HL-60 (cell line): ENCODE results near the gene ASB16.

Source experiments
- DNase-seq, 2 experiments: peaks; one replicate each; pipeline ENCODE4 v3.0.0-alpha.2; 2010 to 2020; ENCODE audit warnings: low read depth in 1 of 2, low spot score in 1 of 2
- H3K27ac ChIP-seq: fragments of 250-450 bp; sonication (Bioruptor Pico); replicated peaks from 2 replicates; pipeline ENCODE4 v1.5.1; 2020; ENCODE audit warnings: mild to moderate bottlenecking, moderate library complexity
- H3K27me3 ChIP-seq: fragments of 250-450 bp; sonication (Bioruptor Pico); 2 replicates; pipeline ENCODE4 v1.5.1; 2021; ENCODE audit warnings: mild to moderate bottlenecking, moderate library complexity; ENCODE audit not compliant: insufficient read depth, poor library complexity, severe bottlenecking
- H3K4me3 ChIP-seq: replicated peaks from 2 replicates; pipeline ENCODE4 v1.5.1; 2011; ENCODE audit warnings: mild to moderate bottlenecking, control low read depth, low read length; ENCODE audit not compliant: insufficient read depth
- GABPA ChIP-seq: IDR thresholded peaks from 2 replicates; pipeline ENCODE4 v1.6.1; 2012; ENCODE audit warnings: low read depth
- POLR2AphosphoS5 ChIP-seq: IDR thresholded peaks from 2 replicates; pipeline ENCODE4 v1.6.1; 2012; ENCODE audit warnings: low read depth
- SPI1 ChIP-seq: IDR thresholded peaks from 2 replicates; pipeline ENCODE4 v1.6.1; 2012; ENCODE audit warnings: low read depth, mild to moderate bottlenecking, borderline replicate concordance
- TF ChIP-seq, protein P1 (sequence below): IDR thresholded peaks from one replicate; pipeline ENCODE4 v1.5.1; 2011; ENCODE audit warnings: low read length, control low read depth, inconsistent platforms; ENCODE audit not compliant: insufficient read depth
- TF ChIP-seq, protein P2 (sequence below): IDR thresholded peaks from 2 replicates; pipeline ENCODE4 v1.6.1; 2012; ENCODE audit warnings: low read depth; ENCODE audit not compliant: insufficient replicate concordance

The ASB16 gene

DNA sequence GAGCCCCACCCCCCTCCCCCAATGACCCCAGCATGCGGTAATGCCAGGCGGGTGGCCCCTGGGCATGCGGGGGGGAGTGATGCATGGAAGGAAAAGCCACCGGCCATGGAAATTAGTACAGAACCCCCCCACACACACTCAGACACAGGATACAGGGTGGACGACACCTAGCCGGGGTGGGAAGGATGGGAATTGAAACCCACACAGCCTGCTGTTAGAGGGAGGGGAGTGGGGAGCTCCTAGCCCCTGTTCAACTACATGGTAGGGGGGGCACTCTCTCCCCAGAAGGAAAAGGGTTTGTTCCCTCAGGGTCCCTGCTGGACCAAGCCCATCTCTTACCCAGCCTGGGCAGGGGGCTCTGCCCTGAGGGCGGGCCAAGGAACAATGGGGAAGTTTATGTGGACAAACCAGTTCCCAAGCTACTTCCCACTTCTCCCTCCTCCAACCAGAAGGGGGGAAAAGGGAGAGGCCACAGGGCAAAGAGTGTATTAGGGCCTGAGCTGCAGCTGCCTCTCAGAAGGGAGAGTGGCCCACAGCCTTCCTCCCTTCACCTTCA, 21.5 kb downstream of the ASB16 start:
- H3K27ac ChIP-seq, result no peak overlapping the region
- no peak overlapping the region for H3K4me3 ChIP-seq

DNA sequence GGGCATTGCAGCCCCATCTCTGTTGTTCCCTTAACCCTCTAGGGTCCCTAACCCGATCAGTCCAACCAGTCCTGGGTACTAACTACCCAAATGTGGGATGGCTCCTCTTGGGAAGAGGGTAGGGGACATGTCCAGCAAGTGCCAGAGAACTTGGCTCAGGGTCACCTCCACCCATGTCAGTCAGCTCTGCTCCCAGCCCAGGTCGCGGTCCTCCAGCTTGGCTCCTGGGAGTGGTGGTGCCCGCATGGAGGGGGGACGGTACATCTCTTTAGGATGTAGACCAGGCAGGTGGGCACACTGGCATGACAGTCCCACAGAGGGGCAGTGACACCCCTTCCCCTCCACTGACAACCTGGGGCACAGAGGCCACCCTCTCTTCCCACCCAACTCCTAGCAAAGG, 22.2 kb downstream of the ASB16 start:
- TF ChIP-seq, protein P1, sequence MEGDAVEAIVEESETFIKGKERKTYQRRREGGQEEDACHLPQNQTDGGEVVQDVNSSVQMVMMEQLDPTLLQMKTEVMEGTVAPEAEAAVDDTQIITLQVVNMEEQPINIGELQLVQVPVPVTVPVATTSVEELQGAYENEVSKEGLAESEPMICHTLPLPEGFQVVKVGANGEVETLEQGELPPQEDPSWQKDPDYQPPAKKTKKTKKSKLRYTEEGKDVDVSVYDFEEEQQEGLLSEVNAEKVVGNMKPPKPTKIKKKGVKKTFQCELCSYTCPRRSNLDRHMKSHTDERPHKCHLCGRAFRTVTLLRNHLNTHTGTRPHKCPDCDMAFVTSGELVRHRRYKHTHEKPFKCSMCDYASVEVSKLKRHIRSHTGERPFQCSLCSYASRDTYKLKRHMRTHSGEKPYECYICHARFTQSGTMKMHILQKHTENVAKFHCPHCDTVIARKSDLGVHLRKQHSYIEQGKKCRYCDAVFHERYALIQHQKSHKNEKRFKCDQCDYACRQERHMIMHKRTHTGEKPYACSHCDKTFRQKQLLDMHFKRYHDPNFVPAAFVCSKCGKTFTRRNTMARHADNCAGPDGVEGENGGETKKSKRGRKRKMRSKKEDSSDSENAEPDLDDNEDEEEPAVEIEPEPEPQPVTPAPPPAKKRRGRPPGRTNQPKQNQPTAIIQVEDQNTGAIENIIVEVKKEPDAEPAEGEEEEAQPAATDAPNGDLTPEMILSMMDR, result no peak
- TF ChIP-seq GABPA (no peak), POLR2AphosphoS5 (no peak), SPI1 (no peak)
- TF ChIP-seq, protein P2, sequence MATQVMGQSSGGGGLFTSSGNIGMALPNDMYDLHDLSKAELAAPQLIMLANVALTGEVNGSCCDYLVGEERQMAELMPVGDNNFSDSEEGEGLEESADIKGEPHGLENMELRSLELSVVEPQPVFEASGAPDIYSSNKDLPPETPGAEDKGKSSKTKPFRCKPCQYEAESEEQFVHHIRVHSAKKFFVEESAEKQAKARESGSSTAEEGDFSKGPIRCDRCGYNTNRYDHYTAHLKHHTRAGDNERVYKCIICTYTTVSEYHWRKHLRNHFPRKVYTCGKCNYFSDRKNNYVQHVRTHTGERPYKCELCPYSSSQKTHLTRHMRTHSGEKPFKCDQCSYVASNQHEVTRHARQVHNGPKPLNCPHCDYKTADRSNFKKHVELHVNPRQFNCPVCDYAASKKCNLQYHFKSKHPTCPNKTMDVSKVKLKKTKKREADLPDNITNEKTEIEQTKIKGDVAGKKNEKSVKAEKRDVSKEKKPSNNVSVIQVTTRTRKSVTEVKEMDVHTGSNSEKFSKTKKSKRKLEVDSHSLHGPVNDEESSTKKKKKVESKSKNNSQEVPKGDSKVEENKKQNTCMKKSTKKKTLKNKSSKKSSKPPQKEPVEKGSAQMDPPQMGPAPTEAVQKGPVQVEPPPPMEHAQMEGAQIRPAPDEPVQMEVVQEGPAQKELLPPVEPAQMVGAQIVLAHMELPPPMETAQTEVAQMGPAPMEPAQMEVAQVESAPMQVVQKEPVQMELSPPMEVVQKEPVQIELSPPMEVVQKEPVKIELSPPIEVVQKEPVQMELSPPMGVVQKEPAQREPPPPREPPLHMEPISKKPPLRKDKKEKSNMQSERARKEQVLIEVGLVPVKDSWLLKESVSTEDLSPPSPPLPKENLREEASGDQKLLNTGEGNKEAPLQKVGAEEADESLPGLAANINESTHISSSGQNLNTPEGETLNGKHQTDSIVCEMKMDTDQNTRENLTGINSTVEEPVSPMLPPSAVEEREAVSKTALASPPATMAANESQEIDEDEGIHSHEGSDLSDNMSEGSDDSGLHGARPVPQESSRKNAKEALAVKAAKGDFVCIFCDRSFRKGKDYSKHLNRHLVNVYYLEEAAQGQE, result no peak
- Histone ChIP-seq H3K27me3 (no peaks in the 10 kb centered on the region), H3K27ac (no peak overlapping the region), H3K4me3 (no peak overlapping the region)
- no peak for DNase-seq

More for the DNA sequence above, 21.5 kb downstream of the ASB16 start:
- no peaks in the 10 kb centered on the region for H3K27me3 ChIP-seq
- TF ChIP-seq SPI1, result no peak
- TF ChIP-seq, protein P1, result no peak
- TF ChIP-seq GABPA, result no peak
- TF ChIP-seq, protein P2, result no peak
- peak; percentile 44; the same call in 1 of the 2 replicates for TF ChIP-seq POLR2AphosphoS5
- DNase-seq, result no peak

DNA sequence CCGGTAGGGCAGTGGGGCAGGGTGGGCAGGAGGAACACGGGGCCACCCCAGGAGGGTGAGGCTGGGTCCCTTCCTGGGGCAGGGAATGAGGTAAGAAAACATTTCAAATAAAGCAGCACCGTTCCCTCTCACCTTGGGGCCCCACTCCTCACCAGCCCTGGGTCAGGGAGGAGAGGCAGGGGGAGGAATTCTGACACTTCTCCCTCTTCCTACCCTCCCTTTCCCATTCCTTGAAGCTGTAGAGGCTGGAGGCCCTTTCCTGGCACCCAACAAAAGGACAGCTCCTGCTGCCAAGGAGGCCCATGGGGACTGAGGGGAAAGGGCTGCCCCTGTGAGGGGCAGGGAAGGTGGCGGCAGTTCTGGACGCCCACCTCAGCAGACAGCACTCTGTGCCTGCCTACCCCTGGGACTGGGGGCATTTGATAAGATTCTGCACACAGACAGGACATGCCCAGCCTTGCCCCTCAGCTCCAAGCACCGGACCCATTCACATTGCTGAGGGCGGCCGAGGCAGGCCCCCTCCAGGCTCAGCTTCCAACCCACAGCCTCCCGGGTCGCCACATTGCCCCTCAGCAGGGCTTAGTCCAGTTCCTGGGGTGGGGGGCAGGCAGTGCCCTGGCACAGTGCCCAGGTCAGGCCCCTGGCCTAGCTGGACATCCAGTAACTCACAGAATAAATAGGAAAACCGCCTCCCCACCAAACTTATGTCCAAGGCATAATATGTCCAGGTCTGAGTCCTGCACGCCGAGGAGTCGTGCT, 23.0 kb downstream of the ASB16 start:
- Histone ChIP-seq H3K27me3 (no peaks in the 10 kb centered on the region), H3K4me3 (no peak overlapping the region), H3K27ac (no peak overlapping the region)
- DNase-seq, result no peak
- TF ChIP-seq SPI1 (no peak), GABPA (no peak), POLR2AphosphoS5 (no peak)
- TF ChIP-seq, protein P1, result no peak
- TF ChIP-seq, protein P2, result no peak
